ENCODE results near the gene DCUN1D3.

DCUN1D3 gene

DNA sequence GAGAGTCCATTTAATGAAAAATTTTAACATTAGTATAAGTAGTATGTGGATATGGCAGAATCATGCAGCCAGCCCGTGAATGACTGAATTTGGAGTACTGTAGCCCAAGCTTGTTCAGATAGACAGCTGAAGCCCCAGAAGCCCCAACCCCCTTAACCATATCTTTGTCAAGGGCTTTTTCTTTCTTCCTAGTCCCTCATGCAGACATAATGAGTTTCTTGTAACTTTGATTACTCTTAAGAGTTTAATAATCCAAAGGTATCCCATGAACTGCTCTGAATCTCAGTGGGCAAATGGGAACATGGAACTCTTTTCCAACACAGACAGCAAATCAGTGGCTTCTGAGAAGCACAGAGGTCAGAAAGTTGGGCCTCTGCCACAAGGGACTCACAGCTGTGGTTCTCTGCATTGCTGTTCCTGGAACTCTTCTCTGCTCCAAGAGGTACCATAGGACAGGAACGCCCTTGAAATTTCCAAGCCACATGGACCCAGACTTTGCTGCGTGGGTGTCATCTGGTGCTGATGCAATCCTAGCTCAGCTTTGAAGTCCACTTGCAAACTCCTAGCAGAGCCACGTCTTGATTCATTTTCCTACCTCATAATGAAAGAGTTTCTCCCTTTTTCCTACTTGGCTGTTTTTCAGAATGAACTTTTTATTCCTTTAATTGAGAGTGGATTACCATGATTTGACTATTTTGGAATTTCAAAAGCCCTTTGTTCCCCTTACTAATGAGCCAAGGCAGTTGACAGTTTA lies 18.5 kb upstream of the DCUN1D3 start:
- DNase-seq = peak; percentile 35

DNA sequence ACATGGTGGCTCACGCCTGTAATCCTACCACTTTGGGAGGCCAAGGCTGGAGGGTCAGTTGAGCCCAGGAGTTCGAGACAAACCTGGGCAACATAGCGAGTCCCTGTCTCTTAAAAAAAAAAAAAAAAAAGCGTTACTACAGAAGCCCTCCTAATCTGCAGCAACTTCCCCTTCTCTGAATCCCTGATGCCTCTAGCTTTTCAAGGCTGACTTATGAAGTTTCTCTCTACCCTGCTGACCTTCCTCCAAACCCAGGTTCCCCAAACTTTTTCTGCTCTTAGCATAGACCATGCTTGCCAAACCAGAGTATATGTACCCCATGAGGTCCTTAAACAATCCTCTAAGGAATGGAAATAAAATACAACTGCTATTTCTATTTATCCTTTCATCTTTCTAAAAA lies 16.8 kb upstream of the DCUN1D3 start:
- DNase-seq = no peak

DNA sequence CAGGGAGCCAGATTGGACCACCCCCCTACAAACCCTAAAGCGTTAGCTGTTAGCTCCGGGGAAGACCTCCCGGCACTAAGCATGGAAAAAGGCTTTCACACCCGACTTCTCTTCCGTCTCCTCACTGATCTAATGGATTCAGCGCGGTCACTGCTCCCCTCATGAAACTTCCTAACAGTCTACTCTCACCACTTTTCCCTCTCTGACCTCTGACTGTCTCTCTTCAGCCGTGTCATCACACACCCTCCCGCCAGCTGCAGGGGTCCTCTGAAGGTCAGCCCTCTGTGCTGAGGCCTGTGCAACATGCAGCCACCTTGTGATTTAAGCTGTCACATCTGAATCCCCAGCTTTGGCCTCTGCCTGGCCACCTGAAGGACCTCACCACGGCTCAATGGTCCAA lies 16.1 kb upstream of the DCUN1D3 start:
- DNase-seq = no peak

DNA sequence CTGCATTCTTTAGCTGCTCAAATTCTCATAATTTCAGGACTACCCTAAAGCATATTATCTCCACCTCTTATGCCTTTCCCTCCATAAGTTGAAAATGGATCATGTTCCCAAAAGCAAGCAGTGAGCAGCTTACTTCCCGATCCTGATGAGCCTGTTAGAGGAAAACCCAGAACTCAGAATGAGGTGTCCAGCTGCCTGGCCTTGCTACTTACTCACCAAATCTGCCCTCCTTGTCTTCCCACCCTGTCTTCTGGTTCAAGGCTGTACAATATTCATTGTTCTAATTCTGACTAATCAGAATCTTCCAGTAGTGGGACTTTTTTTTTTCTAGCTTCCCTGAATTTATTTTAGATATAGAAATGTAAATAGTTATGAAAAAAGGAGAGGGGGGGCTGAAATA lies 11.2 kb upstream of the DCUN1D3 start:
- DNase-seq = no peak

DNA sequence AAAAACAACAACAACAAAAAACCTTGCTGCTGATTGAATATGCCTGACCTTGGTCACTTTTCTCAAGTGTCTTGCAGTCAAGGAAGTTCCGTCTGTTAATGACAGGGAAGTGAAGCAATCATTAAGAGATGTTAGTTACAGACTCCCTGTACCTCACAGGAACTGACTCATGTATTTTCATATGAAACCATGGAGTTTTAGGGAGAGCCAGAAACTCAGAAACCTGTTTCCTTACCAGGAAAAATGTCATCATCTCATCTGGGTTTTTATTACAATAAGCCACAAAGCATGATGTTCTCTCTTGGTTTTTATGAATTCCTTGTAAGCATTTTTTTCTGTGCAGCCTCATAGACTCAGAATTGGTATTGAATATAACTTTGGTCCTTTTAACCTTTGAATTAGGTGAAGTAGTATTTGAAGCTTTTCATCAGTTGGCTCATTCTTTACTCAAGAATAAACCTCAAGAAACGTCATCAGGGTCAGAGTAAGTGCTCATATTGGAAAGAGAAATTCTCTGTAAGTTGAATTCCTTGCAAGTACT lies 10.7 kb upstream of the DCUN1D3 start:
- peak; percentile 71 for DNase-seq

DNA sequence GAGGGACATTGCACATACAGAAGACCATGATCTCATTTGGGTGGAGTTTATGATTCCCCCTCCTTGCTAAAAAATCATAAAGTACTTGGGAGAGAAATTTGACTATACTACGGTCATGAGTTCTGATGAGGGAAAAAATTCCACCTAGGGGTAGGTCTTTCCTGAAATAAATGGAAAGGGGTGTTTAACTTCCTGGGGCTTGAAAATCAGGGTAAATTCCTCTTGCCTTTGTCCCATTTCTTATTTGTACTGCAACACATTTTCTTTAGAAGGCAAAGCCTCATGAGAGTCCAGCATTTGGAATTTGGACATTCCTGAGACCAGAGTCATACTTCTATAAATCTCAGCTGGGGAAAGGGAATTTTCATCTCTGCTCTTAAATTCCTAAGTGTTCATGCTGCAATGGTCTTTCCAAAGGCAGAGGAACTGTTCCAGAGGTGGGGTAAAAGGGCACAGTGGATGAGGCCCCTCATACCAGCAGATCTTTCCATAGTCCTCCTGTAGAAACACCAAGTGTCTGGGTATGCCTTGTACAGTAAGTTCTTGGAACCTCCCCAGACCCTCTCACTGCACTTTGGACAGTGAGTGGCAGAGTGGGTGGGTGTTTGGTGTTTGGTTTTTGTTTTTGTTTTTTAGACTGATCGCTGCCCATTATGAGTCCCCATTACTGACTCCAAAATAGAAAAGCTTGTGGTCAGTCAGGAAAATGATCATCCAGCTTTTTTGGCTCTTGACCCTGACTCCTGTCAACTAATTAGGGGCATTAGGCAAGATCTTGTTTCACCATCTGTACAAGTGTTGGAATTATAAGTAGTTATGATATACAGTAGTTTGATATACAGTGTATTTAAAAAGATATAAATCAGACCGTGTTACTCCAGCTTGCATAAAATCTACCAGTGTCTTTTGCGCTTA lies 6.4 kb upstream of the DCUN1D3 start:
- no peak for DNase-seq

DNA sequence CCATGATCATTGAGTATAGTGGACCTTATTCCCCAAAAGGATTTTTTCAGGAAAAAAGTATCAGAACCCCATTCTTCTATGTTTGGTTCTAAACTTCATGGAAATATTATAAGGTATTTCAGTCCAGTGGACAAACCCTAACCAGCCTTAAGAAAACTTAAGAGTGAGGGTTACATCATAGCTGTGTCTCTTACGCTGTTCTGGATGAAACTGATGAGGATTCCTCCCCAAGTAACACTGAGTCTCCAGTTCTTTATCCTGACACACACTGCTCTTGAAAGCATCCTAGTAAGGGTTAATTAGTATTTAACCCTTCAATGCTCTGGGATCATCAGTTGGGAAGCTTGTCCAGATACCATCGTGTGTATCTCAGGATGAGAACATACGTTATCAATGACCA lies 5.4 kb upstream of the DCUN1D3 start:
- no peak for DNase-seq

DNA sequence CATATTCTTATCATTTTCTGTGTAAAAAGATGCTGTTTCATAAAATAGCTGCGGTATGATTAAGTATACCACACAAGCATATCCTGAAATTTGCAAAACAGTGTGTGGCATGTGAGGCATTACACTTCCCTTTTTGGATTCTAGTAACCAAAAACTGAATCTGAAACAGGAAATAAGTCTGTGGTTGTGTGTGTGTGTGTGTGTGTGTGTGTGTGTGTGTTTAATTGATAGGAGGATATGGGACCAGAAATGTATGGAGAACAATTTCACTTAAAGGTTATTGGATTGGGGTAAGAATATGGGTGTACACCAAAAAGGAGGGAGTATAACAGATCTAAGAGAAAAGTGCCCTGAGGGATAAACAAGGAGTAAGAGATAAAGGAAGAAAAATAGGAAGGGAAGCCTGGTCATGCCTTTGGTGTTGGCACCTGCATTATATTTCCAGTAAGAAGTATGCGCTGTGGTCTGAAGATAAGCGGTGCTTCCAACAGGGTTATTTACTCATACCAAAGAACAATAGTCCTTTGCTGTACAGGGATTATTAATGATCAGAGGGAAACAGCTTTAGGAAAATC lies 4.4 kb upstream of the DCUN1D3 start:
- DNase-seq = peak; percentile 76

DNA sequence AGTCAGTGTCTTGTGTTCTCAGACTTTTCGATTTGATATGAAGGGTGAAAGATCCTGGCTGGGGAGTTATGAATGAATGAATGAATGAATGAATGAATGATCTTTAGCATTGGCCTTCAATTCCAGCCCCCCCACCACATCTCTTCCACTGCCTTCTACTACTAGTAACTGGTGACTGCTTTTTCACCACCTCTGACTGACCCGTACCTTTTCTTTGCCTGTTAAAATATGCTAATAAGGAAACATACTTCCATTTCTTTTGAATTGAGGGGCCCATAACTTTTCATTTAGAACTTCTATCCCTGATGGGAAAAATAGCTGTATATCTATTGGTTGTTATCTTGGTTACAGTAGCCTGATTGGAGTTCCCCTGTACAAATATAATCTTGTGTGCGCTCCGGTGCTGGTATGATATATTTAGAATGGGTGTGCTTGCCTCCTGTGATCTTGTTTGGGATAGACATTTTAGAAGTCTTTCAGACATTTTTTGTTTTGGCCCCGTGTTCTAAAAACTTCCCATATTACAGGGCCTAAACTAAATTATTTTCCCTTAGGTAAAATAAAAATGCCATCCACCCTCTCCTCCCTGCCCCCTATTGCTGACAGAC lies 3.8 kb upstream of the DCUN1D3 start:
- DNase-seq = no peak

DNA sequence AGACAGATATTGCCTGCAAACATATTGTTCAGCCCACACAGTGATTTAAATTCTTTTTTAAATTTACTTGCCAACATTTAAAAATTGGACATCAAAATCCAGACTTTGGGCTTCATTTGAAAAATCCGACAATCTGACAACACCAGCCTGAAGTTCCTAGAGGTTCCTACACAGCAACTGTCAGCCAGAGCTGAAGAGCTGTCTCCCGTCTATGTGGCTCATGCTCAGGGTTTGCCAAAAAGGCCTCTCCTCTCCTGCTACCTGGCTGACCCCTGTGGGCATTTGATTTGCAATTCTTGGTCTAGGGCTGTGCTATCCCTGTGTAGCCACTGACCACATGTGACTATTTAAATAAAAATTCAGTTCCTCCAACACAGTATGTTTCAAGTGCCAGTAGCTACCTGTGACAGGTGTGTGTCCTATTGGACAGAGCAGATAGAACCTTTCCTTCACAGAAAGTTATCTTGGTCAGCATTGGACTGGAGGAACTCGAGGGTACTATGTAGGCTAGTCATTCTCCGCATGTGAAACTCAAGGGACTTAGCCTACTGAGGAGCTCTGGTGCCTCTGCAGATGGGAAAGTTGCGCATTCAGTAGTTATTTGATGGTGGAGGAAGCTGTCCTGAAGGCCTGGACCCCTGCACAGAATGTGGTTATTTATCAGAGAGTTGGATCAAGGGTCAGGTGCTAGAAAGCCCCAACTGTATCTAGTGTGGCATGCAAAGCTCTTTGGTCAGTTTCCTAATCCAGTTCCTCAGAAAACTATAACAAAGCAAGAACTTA lies 3.1 kb upstream of the DCUN1D3 start:
- no peak for DNase-seq

DNA sequence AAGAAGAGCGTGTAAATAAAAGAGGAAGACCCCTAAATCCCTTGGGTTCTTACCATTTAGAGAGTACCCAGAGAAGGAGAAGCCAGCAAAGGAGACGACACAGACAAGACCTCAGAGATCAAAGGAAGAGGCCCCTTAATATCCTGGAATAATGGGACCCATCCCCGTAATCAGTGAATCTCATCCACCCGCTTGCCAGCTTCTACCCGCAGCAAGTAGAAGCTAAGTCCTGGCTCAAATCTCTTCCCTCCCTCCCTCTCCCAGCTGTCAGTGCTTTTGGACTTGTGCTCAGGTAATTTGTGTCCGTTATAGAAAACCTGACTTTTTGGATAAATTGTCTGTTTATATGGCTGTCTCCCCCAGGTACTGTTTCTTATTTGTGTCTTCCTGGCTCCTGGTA lies 2.3 kb upstream of the DCUN1D3 start:
- DNase-seq = no peak

DNA sequence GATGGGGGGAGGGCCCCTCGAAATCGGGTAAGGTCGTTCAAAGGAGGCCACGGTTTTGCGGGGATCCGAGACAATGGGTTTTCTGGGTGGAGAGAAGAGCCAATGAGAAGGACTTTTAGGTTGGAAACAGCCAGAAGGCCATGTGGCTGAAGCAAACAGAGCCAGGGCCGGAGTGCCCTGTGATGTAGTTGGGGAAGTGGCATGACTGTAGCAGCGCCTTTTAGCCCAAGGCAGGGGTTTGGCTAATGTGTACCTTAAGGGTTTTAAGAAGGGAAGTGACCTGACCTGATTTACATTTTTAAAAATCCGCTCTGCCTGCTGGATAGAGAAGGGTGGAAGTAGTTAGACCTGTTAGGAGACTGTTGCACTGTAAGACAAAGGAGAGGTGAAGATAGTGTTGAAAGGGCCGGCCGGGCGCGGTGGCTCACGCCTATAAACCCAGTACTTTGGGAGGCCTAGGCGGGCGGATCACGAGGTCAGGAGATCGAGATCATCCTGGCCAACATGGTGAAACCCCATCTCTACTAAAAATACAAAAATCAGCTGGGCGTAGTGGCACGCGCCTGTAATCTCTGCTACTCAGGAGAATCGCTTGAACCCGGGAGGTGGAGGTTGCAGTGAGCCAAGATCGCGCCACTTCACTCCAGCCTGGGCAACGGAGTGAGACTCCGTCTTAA lies 1.4 kb upstream of the DCUN1D3 start:
- peak; percentile 43 for DNase-seq

DNA sequence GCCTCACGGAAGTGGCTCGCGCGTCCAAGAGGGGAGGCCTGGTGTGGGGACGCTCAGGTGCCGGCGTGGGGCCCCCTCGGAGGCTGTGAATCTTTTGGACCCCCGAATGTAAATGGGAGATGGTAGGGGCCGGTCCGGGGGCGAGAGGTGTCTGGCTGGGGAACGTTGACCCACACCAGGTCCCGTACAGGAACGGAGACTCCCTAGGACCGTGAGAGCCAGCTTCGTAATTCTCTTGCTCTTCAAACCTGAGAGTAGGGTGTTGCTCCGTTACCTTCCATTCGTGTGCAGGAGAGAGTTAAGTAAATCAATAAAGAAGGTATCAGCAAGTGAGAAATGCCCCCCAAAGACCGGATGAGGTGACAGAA lies 894 bp upstream of the DCUN1D3 start:
- DNase-seq = no peak

DNA sequence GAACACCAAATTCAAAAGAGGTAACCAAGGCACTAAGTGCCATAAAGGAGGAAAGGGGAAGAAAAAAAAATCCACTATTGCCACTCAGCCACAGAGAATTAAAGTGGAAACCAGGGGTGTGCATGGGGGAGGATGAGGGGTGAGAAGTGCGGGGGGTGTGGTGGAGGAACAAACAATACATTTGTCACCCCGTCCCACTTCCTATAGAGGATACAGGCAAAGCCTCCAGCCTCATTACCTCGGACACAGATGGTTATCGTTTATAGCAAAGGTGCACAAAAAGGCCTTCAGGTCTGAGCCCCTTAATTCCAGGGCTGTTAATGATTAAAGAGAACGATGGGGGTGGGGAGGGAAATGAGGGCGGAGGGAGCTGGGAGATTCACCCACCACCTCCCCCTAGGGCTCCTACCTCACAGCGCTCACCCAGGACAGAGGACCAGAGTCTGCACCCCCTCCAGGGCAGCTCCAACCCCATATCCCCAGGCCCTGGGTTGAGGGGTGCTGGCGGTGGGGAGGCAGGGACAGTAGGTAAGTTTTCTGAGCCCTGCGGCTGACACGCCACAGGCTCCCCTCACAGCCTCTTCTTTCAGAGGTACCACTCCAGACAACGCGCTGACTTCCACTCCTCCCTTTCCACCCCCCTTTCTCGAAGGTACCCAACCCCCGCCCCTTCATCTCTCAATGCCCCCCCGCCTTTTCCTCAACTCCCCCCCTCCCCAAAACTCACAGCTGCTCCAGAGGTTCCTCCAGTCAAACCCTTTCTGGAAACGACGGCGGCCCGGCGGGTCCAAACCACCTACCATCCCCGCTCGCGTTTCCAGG lies 470 bp downstream of the DCUN1D3 start:
- DNase-seq = peak; percentile 13

DNA sequence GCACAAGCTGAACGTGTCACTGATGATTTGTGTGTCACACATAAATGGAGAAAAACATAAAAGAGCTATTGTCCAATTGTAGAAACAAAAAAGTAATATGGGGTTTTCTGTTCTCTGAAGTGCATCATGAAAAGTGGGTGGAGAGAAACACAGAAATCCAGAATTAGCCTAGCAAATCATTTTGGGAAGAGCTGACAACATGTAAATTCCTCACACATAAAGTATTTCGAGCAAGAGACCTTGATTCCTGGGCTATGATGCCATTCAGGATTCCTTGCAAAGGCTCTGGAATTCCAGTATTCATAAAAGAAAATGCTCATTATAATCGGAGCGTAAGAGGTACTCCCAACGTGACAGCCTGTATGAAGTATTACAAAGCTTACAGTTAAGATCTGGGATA lies 1.1 kb downstream of the DCUN1D3 start:
- DNase-seq = no peak

DNA sequence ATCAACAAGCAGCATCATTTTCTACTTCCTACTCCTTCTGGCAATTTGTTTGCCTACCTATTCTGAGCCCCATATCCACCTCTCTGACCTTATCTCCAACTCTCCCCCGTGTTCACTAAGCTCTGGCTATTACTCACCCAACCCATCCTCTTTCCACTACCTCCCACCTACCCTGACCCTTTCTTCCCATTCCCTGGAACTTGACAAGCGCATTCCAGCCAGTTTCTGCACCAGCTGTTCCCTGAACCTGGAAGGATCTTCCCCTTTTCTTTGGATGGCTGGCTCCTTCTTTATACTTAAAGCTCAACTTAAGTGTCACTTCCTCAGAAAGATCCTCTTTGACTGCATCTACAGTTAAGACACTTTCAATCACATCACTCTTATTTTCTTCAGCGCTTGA lies 2.2 kb downstream of the DCUN1D3 start:
- DNase-seq = no peak

DNA sequence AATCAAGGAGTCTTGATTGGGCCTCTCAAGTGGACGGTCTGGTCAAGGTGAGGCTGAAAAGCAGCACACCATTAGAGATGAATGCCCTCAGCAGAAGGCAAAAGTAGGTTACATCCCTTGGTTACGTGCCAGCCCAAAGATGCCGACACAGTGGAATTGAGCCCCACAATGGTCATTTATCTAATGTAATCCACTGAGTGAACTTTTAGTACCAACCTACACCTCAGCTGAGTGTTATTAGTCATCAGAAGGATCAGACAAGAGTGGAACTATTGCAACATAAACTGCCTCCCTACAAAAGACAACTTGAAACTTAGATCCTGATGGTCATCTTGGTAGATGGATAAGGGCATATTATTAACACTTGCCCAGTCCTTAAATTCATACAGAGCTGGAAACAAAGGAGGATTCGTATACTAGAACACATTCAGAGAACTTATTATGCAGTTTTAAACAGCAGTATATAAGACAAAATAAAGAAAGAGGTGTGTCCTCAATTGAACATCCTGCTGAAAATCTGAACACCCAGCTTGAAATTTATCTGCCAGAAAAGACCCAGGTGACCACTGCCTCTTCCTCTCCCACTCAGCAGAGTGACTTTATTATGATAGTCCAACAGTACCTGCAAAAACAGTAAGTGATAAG lies 2.8 kb downstream of the DCUN1D3 start:
- peak; percentile 17 for DNase-seq

DNA sequence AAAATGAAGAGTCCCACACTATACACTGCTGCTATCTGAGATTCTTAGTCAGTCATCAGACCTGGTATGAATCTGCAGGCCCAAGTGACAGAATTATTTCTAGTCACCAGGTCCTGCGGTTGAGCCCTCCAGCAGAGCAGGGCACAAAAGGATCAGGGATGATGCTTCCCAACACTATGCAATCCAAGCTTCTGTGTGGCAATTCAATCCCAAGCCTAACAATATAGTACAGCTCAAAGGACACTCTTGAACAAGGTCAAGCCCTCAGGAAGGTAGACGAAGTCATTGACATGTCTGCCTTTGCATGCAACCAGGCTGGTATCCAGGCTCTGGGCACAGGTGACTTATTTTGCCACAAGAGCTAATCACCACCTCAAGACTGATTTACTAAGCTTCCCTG lies 5.8 kb downstream of the DCUN1D3 start:
- no peak for DNase-seq

DNA sequence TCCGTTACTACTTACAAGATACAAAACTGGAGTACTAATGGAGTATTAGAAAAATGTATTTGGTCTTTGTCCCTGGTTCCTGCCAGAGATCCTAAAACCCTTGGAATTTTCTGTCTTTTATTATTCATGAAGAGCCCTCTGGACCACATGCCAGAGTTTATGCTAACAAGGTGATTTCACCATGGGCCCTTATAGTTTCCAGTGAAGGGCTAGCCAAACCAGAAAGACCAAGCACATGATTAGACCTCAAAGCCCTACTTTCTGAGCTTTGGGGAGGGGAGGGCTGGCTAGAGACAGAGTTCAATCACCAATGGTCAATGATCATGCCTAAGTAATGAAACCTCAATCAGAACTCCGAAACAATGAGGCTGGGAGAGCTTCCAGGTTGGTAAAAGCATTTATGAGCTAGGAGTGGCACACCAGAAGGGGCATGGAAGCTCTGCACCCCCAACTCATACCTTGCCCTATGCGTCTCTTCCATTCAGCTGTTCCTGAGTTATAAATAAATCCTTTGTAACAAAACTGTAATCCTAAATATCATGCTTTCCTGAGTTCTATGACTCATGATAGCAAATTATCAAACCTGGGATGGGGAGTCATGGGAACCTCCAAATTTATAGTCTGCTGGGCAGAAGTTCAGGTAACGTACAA lies 10.4 kb downstream of the DCUN1D3 start:
- DNase-seq = no peak

DNA sequence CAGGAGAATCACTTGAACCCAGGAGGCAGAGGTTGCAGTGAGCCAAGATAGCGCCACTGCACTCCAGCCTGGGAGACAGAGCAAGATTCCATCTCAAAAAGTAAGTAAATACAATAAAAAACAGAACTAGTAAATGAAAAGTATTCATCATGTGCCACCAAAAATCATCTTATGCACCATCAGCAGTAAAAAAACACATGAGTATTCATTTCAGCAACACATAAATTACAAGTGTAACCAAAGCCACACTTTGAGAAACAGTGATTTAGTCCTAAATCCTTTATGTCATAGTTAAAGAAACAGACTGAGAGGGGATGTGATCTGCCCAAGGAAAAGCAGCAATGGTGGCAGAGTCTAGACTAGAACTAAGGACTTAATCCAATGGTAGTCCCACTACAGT lies 13.0 kb downstream of the DCUN1D3 start:
- no peak for DNase-seq

All from activated CD4-positive, alpha-beta T cell treated with anti-CD3 and anti-CD28 coated beads, Interleukin-10, Interleukin-2, amounts not matched to agents 100 ng/mL and 50 ng/mL, durations not matched to agents 16 hours and 8 hours (primary cell).